ENCODE results near the gene TEX53. TPM values are rescaled to one million over a fixed set of nuclear protein-coding genes. Genes with fewer than 3 reads are reported as not detected.

Gene TEX53
- total and polyA plus RNA-seq, 10 of the 15 experiments (the other 5 are each of a cell fraction or from before 2014, with no cell fraction given), result not detected

DNA sequence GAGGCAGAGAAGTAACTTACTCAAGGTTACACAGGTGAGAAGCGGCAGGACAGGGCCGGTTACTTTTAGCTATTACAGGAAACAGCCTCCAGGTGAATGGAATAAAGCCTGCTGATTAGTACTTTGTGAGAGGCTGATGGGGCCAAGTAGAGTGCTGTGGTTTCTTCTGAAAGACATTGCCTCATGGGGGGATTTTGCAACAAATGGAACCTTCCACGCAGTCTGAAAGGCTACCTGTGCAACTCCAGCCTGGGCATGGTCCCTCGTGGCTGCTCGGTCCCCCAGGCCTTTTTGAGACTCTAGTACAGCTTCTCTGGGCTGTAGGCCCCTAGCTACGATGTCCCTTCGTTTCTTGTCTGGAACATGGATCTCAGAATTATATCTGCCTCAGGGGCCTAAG lies 44.5 kb downstream of the TEX53 start (continued):
- TF ChIP-seq TARDBP (IDR thresholded peaks at IDR 0.05; ENCODE audit: borderline replicate concordance), result no peak
- TF ChIP-seq ZNF217 (IDR thresholded peaks at IDR 0.05), result no peak
- no peak for TF ChIP-seq TBL1XR1 (IDR thresholded peaks at IDR 0.05; ENCODE audit: low read depth, low read length)
- no peak for TF ChIP-seq POLR2AphosphoS5 (IDR thresholded peaks at IDR 0.05; ENCODE audit: low read length)
- no peak for TF ChIP-seq CBX3 (IDR thresholded peaks at IDR 0.05; ENCODE audit: borderline replicate concordance, low read depth)
- TF ChIP-seq PAX8 (IDR thresholded peaks at IDR 0.05), result no peak
- TF ChIP-seq NR2C2 (IDR thresholded peaks at IDR 0.05; ENCODE audit: borderline replicate concordance, control insufficient read depth, insufficient read length, low read depth), result no peak
- no peak for TF ChIP-seq SPI1 (IDR thresholded peaks at IDR 0.05; ENCODE audit: borderline replicate concordance, insufficient read depth, low read depth, low read length)
- TF ChIP-seq MAX (IDR thresholded peaks at IDR 0.05; ENCODE audit: low read depth, low read length), result 0 out of 2 replicates have a peak, but pooled peaks have one; percentile 32
- TF ChIP-seq ZNF24 (IDR thresholded peaks at IDR 0.05), result 0 out of 2 replicates have a peak, but pooled peaks have one; percentile 10
- no peak for TF ChIP-seq SIN3A (IDR thresholded peaks at IDR 0.05; ENCODE audit: low read depth, low read length)
- 0 out of 2 replicates have a peak, but pooled peaks have one; percentile 37 for TF ChIP-seq CBFB (IDR thresholded peaks at IDR 0.05; ENCODE audit: low read depth)
- TF ChIP-seq HDAC2 (IDR thresholded peaks at IDR 0.05), result no peak
- no peak for TF ChIP-seq SKIL (IDR thresholded peaks at IDR 0.05; ENCODE audit: low read depth, poor library complexity, severe bottlenecking)
- TF ChIP-seq BCLAF1 (IDR thresholded peaks at IDR 0.05), result no peak
- peak in 1 of 2 experiments; percentile 51; a peak in 2 of 4 replicates for TF ChIP-seq CEBPB (IDR thresholded peaks at IDR 0.05; ENCODE audit: borderline replicate concordance in 1 of 2, low read depth in 2 of 2, low read length in 2 of 2)
- no peak for TF ChIP-seq NFXL1 (IDR thresholded peaks at IDR 0.05; ENCODE audit: borderline replicate concordance)
- peak; percentile 89; the same call in 1 of the 2 replicates for TF ChIP-seq CHD1 (IDR thresholded peaks at IDR 0.05; ENCODE audit: low read depth, low read length)
- peak; percentile 89 for TF ChIP-seq ATF7 (IDR thresholded peaks at IDR 0.05; ENCODE audit: low read depth)
- TF ChIP-seq IKZF2 (IDR thresholded peaks at IDR 0.05), result no peak; a peak in 1 of 4 replicates
- peak; percentile 44; the same call in 1 of the 2 replicates for TF ChIP-seq ZBED1 (IDR thresholded peaks at IDR 0.05; ENCODE audit: borderline replicate concordance)
- TF ChIP-seq NBN (IDR thresholded peaks at IDR 0.05), result 0 out of 2 replicates have a peak, but pooled peaks have one; percentile 24
- no peak for TF ChIP-seq BCL11A (IDR thresholded peaks at IDR 0.05; ENCODE audit: low read depth, low read length)
- no peak for TF ChIP-seq HDAC6 (IDR thresholded peaks at IDR 0.05; ENCODE audit: unreplicated experiment)
- no peak for TF ChIP-seq TCF3 (IDR thresholded peaks at IDR 0.05; ENCODE audit: borderline replicate concordance, insufficient read depth, low read depth, low read length)
- TF ChIP-seq ZNF207 (IDR thresholded peaks at IDR 0.05; ENCODE audit: borderline replicate concordance), result no peak

All from GM12878 (cell line).